Stomach smooth muscle (tissue), 2 donors: ENCODE data around the gene OTC.

Experiments used
- H3K27ac ChIP-seq: one replicate; pipeline ENCODE4 v1.7.0; 2013; ENCODE audit warnings: mild to moderate bottlenecking, low read length, inconsistent platforms
- H3K27me3 ChIP-seq, 2 donors: one replicate each; pipeline ENCODE4 v1.7.0; 2013; ENCODE audit warnings: low read length in 2 of 2; ENCODE audit not compliant: insufficient read depth in 2 of 2, control insufficient read depth in 1 of 2
- H3K36me3 ChIP-seq, 2 donors: one replicate each; pipeline ENCODE4 v1.7.0; 2013; ENCODE audit warnings: low read length in 2 of 2; ENCODE audit not compliant: control insufficient read depth in 2 of 2, insufficient read depth in 2 of 2
- H3K4me1 ChIP-seq: one replicate; pipeline ENCODE4 v1.7.0; 2013; ENCODE audit warnings: low read length; ENCODE audit not compliant: control insufficient read depth, insufficient read depth
- H3K4me3 ChIP-seq, 2 donors: one replicate each; pipeline ENCODE4 v1.7.0; 2013; ENCODE audit warnings: low read length in 2 of 2
- H3K9ac ChIP-seq, 2 donors: one replicate each; pipeline ENCODE4 v1.7.0; 2013; ENCODE audit warnings: low read length in 2 of 2, mild to moderate bottlenecking in 1 of 2
- H3K9me3 ChIP-seq, 2 donors: one replicate each; pipeline ENCODE4 v1.7.0; 2013; ENCODE audit warnings: low read length in 2 of 2; ENCODE audit not compliant: control insufficient read depth in 2 of 2
- donor health status: healthy.
- donor health status: Pancreatic carcinoma.

Gene OTC

GRCh38 chrX:38400389-38400910, 48.0 kb downstream of the OTC start:
- no peak overlapping the region for H3K4me3 ChIP-seq
- H3K9me3 ChIP-seq: no peaks in the 10 kb centered on the region
- no peak overlapping the region for H3K27ac ChIP-seq
- no peaks in the 10 kb centered on the region for H3K4me1 ChIP-seq
- H3K27me3 ChIP-seq: peaks cover 0 to 6% of the 10 kb centered on the region in 2 donors
- H3K9ac ChIP-seq: no peak overlapping the region
- no peaks in the 10 kb centered on the region for H3K36me3 ChIP-seq

- H3K9ac ChIP-seq: no peak overlapping the region
- H3K4me1 ChIP-seq: no peaks in the 10 kb centered on the region
- peaks cover 0 to 8% of the 10 kb centered on the region in 2 donors for H3K27me3 ChIP-seq
- no peak overlapping the region for H3K4me3 ChIP-seq
- H3K9me3 ChIP-seq: no peaks in the 10 kb centered on the region
- H3K36me3 ChIP-seq: no peaks in the 10 kb centered on the region
- no peak overlapping the region for H3K27ac ChIP-seq
Measured at GRCh38 chrX:38402118-38402517, 49.7 kb downstream of the OTC start.

DNA sequence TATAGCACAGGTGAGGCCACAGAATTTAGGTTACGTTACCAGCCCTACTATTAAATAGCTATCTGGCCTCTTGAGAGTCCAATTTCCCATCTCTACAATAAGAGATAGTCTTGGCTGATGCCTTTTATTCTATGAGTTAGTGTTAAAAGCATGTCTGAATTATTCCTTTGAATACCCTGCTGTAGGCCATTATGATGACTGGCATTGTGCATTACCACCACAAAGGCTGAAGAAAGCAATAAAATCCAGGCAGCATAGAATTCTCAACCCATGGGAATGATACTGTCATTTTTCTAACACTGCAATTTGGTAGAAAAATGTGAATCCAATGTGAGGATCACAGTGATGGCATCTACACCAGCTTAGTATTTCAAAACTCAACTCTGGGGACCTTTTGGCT, 51.4 kb downstream of the OTC start:
- Histone ChIP-seq H3K36me3 (no peaks in the 10 kb centered on the region), H3K9me3 (no peaks in the 10 kb centered on the region), H3K9ac (no peak overlapping the region), H3K27me3 (peaks cover 0 to 9% of the 10 kb centered on the region in 2 donors), H3K4me1 (no peaks in the 10 kb centered on the region), H3K4me3 (no peak overlapping the region), H3K27ac (no peak overlapping the region)

DNA sequence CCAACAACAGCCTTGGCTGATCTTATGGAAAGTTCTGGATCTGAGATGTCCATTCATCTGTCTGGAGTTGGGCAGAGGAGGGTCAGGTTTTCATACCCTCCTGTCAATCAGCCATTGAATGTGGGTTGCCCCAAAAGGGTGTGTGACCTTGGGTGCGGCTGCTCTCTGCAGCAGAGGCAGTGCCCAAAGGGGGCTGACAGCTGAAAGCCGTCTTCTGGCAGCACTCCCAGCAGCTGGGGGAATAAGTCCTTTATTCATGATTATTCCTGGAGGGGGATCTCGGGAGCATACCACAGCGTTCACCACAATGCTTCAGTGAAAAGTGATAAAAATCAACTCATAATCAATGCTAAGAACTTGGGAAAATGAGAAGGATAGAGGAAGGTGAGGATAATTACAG, 54.7 kb downstream of the OTC start:
- no peaks in the 10 kb centered on the region for H3K4me1 ChIP-seq
- H3K9ac ChIP-seq: no peak overlapping the region
- no peak overlapping the region for H3K4me3 ChIP-seq
- no peaks in the 10 kb centered on the region for H3K9me3 ChIP-seq
- H3K36me3 ChIP-seq: no peaks in the 10 kb centered on the region
- H3K27ac ChIP-seq: no peak overlapping the region
- H3K27me3 ChIP-seq: peaks cover 0 to 8% of the 10 kb centered on the region in 2 donors

GRCh38 chrX:38409289-38409688, 56.9 kb downstream of the OTC start:
- Histone ChIP-seq H3K4me3 (no peak overlapping the region), H3K36me3 (no peaks in the 10 kb centered on the region), H3K4me1 (no peaks in the 10 kb centered on the region), H3K27ac (no peak overlapping the region), H3K9me3 (no peaks in the 10 kb centered on the region), H3K27me3 (peaks cover 0 to 6% of the 10 kb centered on the region in 2 donors), H3K9ac (no peak overlapping the region)

DNA sequence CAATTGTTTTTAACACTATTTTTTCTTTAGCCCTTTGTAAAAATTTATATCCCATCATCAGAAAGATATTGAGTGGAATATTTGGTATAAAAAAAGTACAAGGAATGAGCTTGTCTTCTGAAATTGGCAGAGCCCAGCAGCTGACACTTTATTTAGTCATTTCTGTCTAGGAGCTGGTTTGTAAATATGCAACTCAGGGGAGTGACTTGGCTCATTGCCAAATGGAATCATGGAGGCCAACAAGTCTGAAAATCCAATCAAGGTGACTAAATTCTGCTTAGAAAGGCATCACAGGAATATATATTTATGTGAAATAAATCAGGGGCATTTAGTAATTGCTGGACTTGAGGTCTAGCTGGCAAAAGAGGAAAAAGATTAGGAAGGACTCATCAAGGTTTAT, 74.4 kb downstream of the OTC start:
- no peak overlapping the region for H3K27ac ChIP-seq
- no peaks in the 10 kb centered on the region for H3K36me3 ChIP-seq
- H3K27me3 ChIP-seq: no peaks in the 10 kb centered on the region
- H3K4me1 ChIP-seq: no peaks in the 10 kb centered on the region
- H3K9me3 ChIP-seq: no peaks in the 10 kb centered on the region
- no peak overlapping the region for H3K4me3 ChIP-seq
- H3K9ac ChIP-seq: no peak overlapping the region

DNA sequence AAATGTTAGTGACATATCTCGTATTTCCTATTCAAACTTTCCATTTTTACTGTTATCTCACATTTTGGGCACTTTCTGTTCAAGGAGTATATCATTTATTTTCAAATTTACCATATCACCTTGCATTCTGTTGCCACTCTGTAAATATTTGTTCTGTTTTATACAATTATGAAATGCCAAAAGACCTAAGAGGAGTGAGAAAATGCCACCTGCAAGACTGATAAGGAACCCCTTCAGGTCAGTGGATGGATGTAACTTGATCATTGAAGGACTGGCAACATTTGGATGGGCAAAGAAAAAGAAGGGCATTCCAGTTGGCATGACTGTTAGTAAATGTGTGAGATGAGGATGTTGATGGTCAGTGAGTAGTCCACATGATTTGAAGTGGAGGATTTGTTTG, 79.1 kb downstream of the OTC start:
- Histone ChIP-seq H3K27ac (no peak overlapping the region), H3K9me3 (peaks cover 0 to 4% of the 10 kb centered on the region in 2 donors), H3K27me3 (peaks cover 0 to 4% of the 10 kb centered on the region in 2 donors), H3K36me3 (no peaks in the 10 kb centered on the region), H3K9ac (no peak overlapping the region), H3K4me1 (no peaks in the 10 kb centered on the region), H3K4me3 (no peak overlapping the region)

DNA sequence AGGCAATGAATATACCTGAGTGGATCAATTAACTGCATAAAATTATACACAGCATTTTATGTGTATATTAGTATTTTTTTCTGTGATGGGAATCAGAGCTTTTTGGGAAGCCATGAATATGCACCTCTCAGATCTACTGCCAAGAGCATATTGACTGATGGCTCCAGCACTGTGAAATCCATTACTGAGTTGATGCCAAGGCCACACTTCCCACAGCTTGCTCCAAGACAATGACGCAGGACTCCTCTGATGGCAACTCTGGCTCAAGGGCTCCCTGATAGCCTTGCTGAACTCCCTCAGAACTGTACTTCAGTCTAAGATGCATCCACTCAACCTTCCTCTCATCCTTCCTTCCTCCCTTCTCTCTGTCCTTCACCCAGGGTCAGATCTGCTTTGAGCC, 82.7 kb downstream of the OTC start:
- Histone ChIP-seq H3K9me3 (peaks cover 0 to 4% of the 10 kb centered on the region in 2 donors), H3K36me3 (no peaks in the 10 kb centered on the region), H3K27me3 (peaks cover 0 to 8% of the 10 kb centered on the region in 2 donors), H3K9ac (no peak overlapping the region), H3K4me1 (no peaks in the 10 kb centered on the region), H3K4me3 (no peak overlapping the region), H3K27ac (no peak overlapping the region)

DNA sequence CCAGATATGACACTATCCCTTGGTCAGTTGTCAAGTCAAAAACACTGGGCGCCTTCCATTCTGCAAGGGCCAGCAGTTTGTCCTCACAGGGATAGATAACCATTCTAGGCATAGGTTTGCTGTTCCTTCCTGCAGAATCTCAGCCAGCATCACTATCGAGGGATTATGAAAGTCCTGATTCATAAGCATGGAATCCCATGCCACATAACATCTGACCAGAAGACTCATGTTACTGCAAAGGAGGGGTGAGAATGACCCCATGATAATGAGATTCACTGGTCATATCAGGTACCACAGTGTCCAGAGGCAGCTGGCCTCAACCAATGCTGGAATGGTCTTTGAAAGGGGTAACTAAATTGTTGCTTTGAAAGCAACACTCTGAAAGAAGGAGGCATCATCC, 84.7 kb downstream of the OTC start:
- Histone ChIP-seq H3K4me3 (no peak overlapping the region), H3K9me3 (peaks cover 0 to 4% of the 10 kb centered on the region in 2 donors), H3K4me1 (no peaks in the 10 kb centered on the region), H3K27ac (no peak overlapping the region), H3K36me3 (no peaks in the 10 kb centered on the region), H3K27me3 (peaks cover 0 to 8% of the 10 kb centered on the region in 2 donors), H3K9ac (no peak overlapping the region)

DNA sequence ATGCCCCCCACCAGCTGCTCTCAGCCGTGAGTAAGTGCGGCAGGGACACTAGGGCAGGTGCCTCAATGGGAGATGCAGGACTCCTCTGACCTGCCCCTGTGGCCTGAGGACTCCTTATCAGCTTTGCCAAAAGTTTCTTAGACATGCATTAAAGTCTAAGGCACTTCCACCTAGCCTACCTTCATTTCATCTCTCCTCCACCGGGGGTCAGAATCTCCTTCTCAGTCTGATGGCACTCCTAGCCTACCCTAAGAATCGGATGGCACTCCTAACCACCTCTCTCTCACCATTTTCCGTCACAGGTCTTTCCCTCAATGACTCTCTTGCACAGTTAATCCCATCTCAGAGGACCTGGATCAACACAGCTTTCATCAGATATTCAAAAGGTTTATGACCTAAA, 85.9 kb downstream of the OTC start:
- no peak overlapping the region for H3K27ac ChIP-seq
- H3K9me3 ChIP-seq: peaks cover 0 to 4% of the 10 kb centered on the region in 2 donors
- H3K27me3 ChIP-seq: peaks cover 0 to 11% of the 10 kb centered on the region in 2 donors
- no peak overlapping the region for H3K9ac ChIP-seq
- no peak overlapping the region for H3K4me3 ChIP-seq
- no peaks in the 10 kb centered on the region for H3K36me3 ChIP-seq
- H3K4me1 ChIP-seq: no peaks in the 10 kb centered on the region

- Histone ChIP-seq H3K27ac (no peak overlapping the region), H3K27me3 (no peaks in the 10 kb centered on the region), H3K36me3 (no peaks in the 10 kb centered on the region), H3K4me3 (no peak overlapping the region), H3K9ac (no peak overlapping the region), H3K9me3 (peaks cover 0 to 2% of the 10 kb centered on the region in 2 donors), H3K4me1 (no peaks in the 10 kb centered on the region)
Measured at GRCh38 chrX:38452603-38453002, 100.2 kb downstream of the OTC start.
